GM20431 (cell line): ENCODE data around the gene RHNO1.

Source experiments
- in situ Hi-C: fragments of 300-500 bp; cut with MseI, MboI; formaldehyde crosslinking; loops from one replicate; pipeline ENCODE4 v1.15.0; 2020; ENCODE audit warnings: low sequenced_read_pairs; ENCODE audit not compliant: unreplicated experiment

The RHNO1 gene, protein sequence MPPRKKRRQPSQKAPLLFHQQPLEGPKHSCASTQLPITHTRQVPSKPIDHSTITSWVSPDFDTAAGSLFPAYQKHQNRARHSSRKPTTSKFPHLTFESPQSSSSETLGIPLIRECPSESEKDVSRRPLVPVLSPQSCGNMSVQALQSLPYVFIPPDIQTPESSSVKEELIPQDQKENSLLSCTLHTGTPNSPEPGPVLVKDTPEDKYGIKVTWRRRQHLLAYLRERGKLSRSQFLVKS

DNA sequence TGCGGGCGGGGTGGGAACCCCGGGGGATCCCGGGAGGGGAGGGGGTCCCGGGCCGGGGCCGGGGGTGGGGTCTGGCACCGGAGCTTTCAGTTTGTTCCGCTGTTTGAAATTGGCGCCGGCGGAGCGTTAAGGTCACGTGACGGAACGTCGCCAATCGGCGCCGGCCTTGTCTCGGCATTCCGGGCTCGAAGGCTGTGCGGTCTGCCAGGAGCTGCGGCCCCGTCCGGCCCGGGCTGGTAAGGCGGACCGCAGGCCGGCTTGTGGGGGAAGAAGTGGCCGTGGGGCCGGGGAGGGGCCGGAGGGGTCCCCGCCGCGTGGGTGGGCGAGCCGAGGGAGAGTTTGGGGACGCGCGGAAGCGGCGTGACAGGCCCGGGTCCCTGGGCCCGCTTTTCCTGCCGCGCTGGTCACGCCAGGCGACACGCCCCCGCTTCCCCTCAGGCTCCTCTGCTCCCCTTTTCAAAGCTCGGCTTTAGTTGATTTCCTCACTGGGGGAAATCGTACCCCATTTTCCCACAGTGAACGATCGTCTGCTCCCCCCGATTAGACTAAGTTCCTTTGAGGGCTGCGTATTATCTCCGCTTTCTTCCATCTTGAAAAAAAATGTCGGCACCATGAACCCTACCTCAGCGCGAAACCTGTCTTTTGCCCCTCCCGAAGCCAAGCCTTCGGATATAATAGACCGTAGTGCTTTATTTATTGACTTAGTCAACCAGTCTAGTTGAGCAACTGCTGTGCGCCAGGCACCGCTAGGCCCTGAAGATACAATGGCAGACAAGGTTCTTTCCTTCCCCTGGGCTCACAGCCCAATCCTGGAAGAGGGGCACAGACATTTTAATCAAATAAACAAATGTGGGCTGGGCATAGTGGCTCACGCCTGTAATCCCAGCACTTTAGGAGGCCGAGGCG lies at the start of gene RHNO1, which contains the start of gene FOXM1:
RHNO1 (plus strand) TSS at position 177 of the 906 bp plus-strand sequence. CDS start 8,144 bp downstream, outside the sequence.
FOXM1 (minus strand) TSS at position 128 of the 906 bp plus-strand sequence. CDS start 2,696 bp downstream, outside the sequence.
- in situ Hi-C loops, result no loop called here

DNA sequence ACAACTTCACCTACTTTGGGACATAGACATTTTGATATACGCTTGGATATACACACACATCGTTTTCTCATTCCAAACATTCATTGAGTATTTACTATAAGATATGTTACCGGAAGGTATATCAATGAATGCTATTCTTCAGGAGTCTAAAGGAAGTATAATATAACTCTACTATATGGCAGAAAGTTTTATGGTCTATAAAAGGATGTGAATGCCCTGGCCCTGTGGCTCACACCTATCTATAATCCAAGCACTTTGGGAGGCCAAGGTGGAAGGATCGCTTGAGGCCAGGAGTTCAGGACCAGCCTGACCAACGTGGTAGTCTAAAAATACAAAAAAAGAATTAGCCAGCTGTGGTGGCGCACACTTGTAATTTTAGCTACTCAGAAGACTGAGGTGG lies 47.7 kb upstream of the RHNO1 start:
- in situ Hi-C loops, result no loop called here

DNA sequence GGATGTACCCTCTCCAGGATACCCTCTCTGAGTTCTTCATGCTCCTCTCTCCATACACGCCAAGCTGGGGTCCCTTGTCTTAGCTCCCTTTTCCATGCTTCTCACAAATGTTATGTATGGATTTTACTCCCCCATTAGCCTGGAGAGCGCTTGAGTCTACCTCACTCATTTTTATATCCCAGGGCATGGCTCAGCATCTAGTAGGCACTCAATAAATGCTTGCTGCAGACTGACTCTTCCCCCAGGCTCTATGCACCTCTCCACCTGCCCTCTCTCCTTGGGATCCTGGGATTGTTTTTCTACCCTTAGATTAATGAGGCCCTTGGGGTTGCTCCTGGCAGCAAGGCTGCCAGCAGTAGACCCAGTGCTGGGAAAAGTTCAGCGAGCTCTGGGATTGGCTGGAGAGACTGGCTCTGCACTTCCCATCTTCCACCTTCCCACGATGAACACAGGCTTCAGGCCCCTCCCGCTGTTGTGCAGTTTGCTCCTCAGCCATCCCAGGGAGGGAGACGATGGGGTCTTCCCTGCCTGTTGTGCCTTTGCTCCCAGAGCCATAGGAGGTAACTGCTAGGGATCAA lies 44.4 kb upstream of the RHNO1 start:
- in situ Hi-C loops, result no loop called here

DNA sequence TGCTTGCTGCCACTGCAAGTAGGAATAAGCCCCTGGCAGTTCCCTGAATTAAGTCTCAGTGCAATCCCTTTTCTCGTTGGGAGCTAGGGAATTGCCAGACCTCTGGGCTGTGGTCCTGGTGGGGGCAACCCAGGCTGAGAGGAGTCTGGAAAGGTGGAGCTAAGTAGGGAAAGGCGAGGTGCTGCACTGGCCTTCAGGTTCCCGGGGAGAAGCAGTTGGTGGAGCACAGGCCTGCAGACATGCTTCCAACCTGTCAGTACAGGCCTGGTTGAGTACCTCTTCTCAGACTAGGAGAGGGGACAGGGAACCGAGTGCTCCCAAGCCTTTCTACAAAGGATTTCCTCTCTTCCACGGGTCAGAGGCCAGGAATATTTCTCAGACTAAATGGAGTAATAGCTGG lies 43.7 kb upstream of the RHNO1 start:
- in situ Hi-C loops, result no loop called here

DNA sequence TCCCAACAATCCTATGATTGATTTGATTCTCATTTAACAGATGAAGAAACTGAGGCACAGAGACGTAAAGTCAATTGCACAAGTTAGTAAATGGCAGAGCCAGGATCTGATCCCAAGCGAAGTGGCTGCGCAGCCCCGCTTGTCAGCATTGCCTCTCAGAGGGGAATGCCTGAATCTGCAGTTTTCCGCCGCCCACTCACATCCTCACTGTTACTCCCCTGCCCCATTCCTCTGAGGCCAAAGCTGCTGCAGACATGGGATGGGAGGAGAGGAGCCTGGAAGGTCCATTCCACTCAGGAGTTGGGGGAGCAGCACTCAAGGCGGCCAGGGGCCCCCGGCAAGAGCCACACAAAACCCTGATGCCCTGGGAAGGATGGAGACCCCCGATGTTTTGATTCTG lies 43.2 kb upstream of the RHNO1 start:
- in situ Hi-C loops, result no loop called here

DNA sequence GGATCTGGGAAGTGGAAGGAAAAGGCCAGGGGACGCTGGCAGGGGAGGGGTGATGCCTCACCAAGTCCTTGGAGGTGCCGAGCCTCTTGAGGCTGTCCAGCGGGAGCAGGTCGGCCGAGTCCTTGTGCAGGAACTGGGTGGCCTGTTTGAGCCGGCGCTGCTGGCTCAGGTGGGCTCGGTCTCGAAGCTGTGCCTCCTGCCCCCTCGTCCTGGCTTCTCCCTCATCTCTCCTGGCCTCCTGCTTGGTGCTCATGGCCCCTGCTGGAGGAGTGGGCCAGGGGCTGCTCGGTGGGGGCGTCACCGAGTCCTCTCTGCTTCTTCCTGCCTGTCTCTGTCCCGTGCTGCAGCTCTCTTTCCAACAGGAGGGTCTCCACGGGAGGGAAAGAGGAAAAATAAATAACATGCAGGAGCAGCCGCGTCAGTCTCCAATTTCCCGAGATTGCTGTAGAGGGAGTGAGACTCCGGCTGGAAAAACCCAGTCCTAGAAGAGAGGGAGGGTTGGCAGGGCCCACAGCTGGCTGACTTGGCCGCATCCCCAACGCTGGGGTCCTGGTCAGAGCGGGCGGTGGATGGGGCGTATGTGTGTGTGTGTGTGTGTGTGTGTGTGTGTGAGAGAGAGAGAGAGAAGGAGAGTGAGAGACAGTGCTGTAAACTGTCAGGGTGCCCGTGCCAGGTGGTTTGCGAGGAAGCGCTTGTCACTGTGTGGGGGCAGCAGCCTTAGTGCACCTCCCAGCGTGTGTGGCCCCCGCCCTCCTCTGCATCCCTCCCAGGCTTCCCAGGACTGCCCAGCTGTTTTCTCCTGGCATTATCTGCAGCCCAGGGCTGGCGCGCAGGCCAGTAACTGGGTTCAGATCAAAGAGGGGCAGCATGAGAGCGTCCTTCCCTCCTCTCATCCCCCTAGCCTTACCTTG lies 42.2 kb upstream of the RHNO1 start, which contains the start of gene NRIP2:
NRIP2 (minus strand) TSS at position 455 of the 911 bp plus-strand sequence; CDS start at position 403, 52 bp downstream.
- in situ Hi-C loops, result no loop called here

DNA sequence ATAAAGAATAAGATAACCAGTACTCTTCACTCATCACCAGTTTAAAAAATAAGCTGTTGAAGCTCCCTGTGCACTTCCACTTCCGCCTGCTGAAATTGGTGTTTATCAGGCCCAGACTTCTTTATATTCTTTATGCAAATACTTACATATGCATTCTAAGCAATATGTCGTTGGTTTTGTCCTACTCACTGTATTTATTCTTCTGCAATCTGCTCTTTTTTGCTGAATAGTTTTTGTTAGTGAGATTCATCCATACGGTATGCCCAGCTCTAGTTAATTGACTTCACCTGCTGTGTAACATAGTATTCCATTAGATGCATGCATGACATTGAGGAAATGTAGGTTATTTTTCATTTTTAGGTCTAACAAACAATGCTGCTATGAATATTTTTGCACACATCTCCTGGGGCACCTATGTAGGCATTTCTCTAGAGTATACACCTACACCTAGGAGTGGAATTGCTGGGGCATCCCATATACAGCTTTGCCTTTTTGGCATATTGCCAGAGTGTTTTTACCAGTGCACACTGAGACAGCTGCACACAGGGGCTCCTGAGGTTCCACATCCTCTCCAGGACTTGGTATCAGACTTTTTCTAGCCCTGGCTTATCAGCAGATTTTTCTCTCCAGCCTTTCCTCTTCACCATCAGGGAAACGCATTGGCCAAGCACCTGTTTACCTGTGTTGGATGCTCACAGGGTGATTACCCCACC lies 41.2 kb upstream of the RHNO1 start:
- in situ Hi-C loops, result no loop called here

DNA sequence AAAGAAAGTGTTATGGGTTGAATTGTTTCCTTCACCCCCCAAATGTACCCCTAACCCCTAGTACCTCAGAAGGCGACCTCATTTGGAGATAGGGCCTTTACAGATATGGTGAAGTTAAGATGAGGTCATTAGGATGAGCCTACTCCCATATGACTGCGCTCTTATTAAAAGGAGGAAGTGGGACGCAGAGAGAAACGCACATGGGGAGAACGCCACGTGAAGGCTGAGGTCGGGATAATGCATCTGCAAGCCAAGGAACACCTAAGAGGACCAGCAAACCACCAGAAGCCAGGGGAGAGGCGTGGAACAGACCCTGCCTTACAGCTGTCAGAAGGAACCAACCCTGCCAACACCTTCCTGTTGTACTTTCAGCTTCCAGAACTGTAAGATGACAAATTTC lies 40.4 kb upstream of the RHNO1 start:
- in situ Hi-C loops, result no loop called here

DNA sequence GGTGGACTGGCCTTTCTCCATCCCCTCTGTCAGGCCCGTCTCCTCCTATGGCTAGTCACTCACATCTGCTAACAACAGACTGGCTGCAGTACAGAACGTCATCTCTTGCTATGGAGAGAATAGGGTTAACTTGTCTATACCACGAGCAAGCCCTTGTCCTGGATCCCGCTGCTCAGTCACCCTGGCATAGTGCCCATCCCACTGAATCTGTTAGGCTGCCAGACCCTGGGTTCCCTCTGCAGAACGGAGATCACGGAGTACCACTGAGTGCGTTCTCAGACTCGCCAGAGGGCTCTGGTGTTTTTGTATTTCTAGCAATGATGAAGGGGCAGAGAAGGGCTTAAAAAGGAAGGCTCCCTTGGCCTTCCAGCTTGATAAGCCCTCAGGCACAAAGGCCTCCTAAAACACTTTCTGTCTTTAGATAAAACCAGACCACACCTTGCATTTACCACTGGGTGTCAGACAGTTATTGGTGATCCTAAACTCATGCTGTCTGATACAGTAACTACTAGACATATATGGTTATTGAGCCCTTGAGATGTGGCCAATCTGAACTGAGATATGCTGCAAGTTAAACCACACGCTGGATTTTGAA lies 35.9 kb upstream of the RHNO1 start:
- in situ Hi-C loops, result no loop called here

DNA sequence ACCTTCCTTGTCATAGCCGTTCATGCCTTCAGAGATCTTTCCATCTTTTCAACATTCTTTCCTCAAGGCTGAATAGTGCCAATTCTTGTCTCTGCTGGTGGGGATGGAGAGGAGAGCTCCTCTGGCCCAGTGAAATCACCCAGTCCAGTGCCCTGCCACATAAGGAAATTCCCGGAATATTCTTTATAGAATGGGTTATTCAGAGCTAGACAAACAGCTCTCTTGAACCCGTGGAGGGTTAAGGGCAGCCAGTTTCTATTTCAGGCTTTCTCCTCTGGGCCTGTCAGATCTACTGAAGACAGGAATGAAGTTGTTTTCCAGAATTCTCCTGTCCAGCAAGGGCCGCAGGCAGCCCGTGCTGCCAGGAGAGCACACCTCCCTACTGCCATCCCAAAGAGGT lies 34.1 kb upstream of the RHNO1 start:
- in situ Hi-C loops, result no loop called here

DNA sequence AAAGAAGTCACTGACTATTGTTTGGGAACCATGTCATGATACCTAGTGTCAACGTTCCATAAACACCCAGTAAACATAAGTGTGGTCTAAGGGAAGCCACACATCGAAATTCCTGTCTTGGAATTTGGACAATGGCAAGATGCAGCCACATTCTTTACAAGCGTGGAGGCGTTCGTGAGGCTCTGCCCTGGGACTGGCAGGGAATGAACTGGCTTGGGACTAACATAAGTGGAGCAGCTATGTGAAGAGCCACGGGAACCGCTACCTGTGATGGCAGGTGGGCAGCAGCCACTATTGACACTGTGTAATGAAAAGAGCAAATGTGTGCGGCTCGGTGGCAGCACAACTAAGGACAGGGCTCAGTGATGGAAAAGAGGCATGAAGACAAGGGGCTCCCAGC lies 32.2 kb upstream of the RHNO1 start:
- in situ Hi-C loops, result no loop called here

DNA sequence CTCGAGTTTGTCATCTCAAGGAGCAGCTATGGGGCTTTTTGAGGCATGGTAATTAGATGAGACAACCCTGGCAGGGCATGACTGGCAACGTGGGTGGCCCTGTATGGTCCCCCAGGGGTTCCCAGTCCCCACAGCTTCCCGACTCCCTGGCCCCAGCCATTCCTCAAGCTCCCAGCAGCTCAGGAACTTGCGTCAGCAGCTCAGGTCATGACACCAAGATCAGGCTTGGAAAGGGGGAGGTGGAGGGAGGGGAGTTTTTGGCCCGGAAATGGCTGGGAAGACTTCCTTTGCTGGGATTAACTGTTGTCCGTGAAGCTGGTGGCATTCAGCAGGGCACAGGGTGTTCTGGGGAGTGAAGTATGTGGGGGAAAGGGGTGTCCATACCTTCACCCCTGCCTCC lies 31.7 kb upstream of the RHNO1 start:
- in situ Hi-C loops, result no loop called here

DNA sequence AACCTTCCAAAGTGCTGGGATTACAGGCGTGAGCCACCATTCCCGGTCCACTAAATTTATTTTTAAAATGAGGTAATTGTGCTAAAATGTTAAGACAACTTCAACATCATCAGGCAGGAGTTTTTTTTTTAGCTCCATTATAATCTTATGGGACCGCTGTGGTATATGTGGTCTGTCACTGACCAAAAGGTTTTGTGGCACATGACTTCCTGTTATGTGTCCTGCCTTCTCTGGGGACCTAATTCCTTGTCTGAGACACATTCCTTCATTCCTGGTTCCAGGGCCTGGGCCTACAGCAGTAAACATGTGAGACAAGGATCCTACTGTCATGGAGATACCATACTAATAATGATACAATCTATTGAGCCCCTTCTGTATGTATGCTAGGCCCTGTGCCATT lies 25.1 kb upstream of the RHNO1 start:
- in situ Hi-C loops, result no loop called here

DNA sequence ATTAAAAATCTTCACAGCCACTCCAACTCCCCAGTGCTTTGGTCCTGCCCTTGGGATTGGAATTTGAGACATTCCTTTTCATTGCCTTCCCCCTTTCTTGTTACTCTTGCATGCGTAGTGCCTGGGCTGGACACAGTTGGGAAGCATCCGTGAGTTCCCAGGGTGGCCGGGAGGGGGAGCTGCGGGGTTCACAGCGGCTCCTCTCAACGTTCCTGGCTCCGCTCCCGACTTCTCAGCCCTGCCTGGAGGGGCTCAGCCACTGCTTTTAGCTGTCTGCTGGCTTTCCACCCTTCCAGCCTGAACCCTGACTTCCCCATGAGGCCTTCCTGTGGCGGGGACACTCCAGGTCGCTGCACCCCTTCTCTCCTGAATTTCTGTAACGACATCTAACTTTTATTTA lies 23.4 kb upstream of the RHNO1 start:
- in situ Hi-C loops, result no loop called here

DNA sequence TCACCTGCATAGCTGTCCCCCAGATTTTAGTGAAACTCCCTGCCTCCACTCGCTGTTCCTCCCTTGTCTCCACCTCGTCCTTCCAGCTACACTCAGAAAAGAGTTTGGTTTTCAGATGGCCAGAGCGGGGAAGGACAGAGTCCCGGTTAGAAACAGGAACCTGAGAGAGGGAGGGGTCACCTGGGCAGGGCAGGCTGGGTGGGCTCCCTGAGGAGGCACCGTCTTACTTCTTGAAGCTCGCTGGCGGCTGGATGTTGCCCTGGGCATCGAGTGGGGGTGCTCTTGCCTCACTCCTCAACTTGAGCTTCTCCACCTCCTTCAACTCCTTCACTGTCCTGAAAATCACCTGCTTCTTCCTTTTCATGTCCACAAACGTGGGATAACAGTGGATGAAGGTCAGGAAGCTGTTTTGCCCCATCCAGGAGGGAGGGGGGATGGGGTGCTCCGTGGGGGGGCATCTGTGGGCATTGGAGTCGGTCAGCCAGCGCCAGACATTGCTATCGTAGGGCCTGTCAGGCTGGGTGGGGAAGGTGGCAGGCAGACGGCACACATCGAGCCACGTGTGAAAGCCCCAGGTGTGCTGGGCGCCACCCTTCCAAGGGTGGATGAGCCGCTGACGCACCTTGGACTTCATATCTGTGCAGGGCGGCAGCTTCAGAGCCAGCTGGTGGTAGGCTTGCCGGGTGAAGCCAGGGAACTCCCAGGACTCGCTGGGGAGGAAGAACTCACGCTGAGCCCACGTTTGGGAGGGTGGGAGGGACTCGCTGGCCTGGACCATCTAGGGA lies 22.2 kb upstream of the RHNO1 start:
- in situ Hi-C loops, result no loop called here

DNA sequence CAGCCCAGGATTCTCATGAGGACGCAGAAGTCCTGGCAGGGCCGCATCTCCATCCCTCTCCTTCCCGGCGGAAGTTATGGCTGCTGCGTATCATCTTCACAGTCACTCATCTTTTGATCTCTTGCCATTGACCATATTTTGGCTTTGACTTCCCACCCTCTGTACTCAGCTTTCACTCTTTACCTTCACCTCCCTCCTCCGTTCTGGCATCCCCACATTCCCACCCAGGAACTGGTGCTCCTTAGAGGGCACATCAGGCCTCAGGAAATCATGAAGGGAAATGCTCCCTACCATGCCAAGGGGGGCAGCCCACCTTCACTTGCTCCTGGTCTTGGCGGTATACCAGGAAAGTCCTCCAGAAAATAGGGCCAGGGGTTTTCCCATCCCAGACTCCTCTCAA lies 21.5 kb upstream of the RHNO1 start:
- in situ Hi-C loops, result no loop called here

DNA sequence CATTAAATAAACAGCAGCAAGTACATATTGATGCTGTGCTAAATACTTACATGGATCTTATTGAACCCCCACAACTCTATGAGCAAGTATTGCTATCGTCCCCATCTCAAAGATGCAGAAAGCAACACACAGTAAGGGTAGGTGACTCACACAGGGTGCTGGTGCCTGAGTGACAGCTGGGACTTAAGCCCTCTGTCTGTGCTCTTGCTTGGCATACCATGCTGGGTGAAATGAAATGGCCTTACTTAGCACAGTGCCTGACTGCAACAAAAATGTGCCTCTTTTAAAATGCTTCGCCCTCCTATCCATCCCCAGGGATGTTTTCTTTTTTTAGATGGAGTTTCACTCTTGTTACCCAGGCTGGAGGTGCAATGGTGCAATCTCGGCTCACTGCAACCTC lies 21.0 kb upstream of the RHNO1 start:
- in situ Hi-C loops, result no loop called here

DNA sequence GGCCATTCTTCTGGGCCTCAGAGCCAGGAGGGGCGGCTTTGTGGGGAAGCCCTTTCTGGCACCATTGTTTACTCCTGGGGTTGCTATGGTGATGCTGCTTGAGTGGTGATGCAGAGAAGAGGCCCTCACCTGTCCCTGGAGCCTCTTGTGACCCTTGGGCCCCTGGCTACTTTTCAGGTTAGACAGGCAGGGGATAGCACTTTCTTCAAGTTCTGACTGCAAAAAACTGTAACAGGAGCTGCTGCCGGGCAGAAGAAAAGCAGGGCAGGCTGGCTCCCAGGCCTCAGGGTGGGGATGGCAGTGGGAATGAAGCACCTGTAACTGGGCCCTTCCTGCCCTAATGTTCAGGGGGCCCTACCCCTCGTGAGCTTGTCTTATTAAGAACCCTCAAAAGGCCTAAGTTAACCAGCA lies 20.0 kb upstream of the RHNO1 start, which contains the start of gene TEX52:
TEX52 (minus strand) TSS at position 19 of the 411 bp plus-strand sequence; CDS start at position 6, 13 bp downstream.
- in situ Hi-C loops, result no loop called here
